Subcutaneous adipose tissue (tissue), 4 donors: ENCODE data around the gene HSPA12A. TPM values are rescaled to one million over a fixed set of nuclear protein-coding genes. Genes with fewer than 3 reads are reported as not detected.

Experiments
- CTCF ChIP-seq: fragments of 450-650 bp; IDR thresholded peaks from one replicate; pipeline ENCODE4 v1.5.1; 2016; ENCODE audit warnings: low read depth, mild to moderate bottlenecking, control low read depth, antibody characterized with exemption, moderate library complexity
- total RNA-seq, 4 donors: library from RNA; depleted of rRNA; stranded (reverse); fragments of >200 nt; gene quantifications; one replicate each; pipeline ENCODE4 v1.1.0, GENCODE V29; 2016

The HSPA12A gene
- total RNA-seq, 4 donors from 2014 or later: 18.0 to 41.3 (median 25.4) TPM

DNA sequence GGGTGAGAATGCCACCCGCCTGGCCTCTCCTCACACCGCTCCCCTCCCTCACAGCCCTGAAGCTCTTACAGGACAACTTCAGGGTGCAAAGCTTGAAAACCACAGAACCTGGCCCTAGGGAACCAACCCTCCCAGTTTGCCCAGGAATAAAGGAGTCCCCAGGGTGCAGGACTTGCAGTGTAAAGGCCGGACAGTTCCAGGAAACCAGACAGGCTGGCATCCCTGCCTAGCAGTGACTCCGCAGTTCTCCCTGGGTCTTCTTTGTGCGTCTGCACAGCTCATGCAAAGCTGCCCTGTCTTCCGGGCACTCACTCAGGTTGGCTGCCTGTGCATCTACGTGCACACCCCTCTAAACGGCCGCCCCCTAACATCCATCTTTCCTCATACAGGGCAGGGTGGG, 36.1 kb downstream of the HSPA12A start:
- TF ChIP-seq CTCF: no peak

DNA sequence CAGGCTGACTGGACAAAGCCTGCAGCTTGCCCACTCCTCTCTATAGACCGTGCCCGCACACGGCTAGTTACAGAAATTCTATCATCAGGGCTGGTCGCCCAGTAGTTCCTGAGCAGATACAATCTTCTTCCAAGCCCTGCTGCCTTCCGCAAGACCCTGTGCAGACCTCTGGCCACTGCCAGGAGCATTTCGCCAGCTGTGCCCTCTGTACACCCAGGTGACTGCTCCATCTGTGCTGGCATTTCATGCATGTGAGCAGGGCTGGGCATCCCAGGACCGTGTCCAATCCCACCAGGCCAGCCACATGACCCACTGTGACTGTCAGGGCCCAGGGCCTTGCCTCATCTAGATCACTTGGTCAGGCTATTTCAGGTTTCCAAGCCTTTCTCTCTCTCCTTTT, 36.9 kb downstream of the HSPA12A start:
- no peak for TF ChIP-seq CTCF

GRCh38 chr10:116704926-116705325, 37.4 kb downstream of the HSPA12A start:
- no peak for TF ChIP-seq CTCF

DNA sequence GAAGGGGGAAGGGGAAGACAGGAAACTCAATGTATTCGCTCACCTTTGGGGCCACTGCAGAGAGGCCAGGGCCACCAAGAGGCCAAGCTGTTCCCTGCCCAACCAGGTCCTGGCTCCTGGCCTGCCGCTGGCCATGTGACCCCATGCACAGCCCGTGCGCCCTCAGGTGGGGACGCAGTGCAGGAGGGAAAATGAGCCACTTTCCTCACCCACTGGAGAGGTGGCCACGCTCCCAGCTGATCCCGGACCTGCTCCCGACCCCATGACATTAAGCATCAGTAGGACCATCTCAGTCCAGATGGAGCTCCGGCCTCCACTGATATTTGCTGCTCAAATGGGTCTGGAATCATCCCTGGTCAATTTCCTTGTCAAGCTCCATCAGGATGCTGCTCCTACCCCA, 40.2 kb downstream of the HSPA12A start:
- TF ChIP-seq CTCF: no peak

- TF ChIP-seq CTCF: no peak
Measured at GRCh38 chr10:116699471-116700150, 42.8 kb downstream of the HSPA12A start.

DNA sequence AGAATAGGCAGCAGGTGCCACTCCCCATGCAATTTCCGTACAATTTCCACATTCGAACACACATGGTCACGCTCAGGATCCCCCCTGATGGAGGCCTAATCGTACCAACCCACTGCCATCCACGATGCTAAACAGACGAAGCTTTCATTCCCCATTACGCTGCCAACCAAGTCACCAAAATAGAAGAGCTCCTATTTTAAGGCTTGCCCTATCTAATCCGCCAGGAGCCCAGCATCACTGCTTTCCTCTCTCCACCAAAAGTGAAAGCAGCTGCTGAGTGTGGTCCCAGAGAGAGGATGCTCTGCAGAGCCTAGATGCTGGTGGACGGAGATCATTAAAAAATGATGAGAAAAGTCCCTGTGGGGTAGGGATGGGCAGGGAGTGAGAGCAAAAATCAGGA, 43.3 kb downstream of the HSPA12A start:
- TF ChIP-seq CTCF: no peak

DNA sequence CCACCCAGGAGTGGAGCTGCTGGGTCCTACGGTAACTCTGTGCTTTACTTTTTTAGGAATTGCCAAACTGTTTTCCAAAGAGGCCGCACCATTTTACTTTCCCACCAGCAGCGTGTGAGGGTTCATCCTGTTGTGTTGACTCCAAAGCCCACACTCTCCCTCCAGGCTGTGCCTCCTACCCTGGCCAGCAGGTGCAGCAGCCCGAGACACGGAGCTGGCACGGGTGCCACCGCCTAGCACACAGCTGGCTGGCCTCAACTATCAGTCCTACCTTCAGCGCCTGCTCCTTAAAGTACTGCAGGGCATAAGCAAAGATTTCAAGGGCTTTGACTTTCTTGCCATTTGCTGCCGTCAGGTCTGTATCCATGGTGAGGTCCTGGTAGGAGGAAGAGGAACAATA, 44.0 kb downstream of the HSPA12A start:
- no peak for TF ChIP-seq CTCF
